Choroid plexus epithelial cell (primary cell): ENCODE results near the gene DYNC2H1.

Experiments used
- DNase-seq: peaks from one replicate; pipeline ENCODE4 v3.0.0-alpha.2; 2010; ENCODE audit warnings: low read depth
- H3K4me3 ChIP-seq: 2 replicates; pipeline ENCODE4 v1.5.1; 2011; ENCODE audit warnings: low read depth, mild to moderate bottlenecking, control low read depth, low read length, moderate library complexity
- CTCF ChIP-seq: conservative IDR thresholded peaks from 2 replicates; pipeline ENCODE4 v1.5.1; 2011; ENCODE audit warnings: low read depth, mild to moderate bottlenecking, control low read depth, inconsistent platforms, low read length, moderate library complexity

The DYNC2H1 gene

DNA sequence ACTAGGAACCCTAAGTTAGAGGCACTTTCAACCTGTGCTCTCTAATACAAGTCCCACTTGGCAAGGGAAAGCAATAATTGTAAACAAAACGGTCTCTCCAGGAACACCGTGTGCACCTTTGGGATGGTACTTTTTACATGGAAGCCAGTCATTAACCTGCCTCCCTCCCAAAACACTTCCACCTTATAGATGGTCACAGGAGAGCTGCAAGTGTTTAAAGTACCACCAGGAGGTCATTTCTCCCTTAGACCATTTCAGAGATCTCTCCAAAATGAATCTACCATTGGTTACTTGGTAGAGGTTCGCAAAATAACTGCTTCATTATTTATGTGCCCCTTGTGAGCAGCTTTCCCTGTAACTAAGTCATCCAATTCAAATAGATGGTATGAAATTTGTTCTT is 375.3 kb downstream of the DYNC2H1 start:
- TF ChIP-seq CTCF, result no peak
- no peak for DNase-seq
- no peak overlapping the region for H3K4me3 ChIP-seq

DNA sequence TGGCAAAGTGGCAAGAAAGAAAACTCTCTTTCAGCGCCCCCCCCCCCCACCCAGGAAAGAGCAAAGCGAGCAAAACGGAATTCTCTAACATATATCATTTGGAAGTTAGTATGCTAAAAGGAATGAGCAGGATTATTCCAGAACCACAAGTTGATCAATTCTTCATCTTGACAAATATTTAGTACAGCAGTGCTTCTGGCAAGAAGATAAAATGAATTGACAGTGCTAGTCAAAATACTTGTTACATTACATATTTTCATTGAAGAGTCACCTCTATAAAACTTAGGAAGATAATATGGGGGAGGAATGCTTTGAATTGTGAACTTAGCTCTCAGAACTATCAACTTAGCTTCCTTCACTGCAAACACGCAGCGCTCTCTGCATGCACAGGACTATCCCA is 377.4 kb downstream of the DYNC2H1 start:
- TF ChIP-seq CTCF, result no peak
- H3K4me3 ChIP-seq, result no peak overlapping the region
- DNase-seq, result no peak

GRCh38 chr11:103487113-103487512 is 377.9 kb downstream of the DYNC2H1 start:
- DNase-seq, result no peak
- no peak overlapping the region for H3K4me3 ChIP-seq
- no peak for TF ChIP-seq CTCF

DNA sequence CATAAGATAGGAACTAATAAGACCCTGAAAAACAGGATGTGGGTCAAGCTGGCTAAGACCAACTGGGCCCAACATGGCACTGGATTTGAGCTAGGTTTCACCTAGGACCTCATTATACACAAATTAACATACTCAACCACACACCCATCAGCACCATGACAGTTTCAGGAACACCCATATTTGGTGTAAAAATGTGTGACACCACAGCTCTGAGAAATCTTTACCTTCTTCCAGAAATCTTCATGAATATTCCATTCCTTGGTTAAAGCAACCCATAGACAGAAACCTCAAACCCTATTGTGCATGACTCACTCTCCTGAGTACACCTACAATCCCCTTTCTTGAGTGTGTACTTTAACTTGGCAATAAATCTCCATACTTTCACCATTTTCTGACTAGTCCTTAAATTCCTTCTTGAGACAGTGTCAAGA is 378.8 kb downstream of the DYNC2H1 start:
- no peak for TF ChIP-seq CTCF
- H3K4me3 ChIP-seq, result no peak overlapping the region
- no peak for DNase-seq

- DNase-seq, result no peak
- no peak overlapping the region for H3K4me3 ChIP-seq
- TF ChIP-seq CTCF, result no peak
Observed at GRCh38 chr11:103488579-103488978, 379.4 kb downstream of the DYNC2H1 start.

DNA sequence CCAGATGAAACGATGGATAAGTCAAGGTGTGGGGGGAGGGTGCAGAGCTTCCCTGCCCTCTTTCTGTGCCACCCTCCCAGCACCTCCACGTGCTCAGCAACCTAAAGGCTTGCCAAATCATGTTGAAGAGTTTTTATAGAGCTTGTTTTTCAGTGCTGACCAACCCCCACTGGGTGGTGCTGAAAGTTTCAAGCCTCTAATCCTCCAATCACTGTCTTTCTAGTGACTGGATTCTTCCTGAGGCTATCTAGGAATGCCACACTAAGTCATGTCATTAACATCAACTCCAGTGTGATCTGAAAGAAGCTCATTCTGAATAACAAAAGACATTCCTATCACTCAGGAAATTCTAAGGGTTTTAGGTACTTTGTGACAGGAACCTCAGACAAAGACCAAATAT is 382.6 kb downstream of the DYNC2H1 start:
- no peak overlapping the region for H3K4me3 ChIP-seq
- TF ChIP-seq CTCF, result peak; percentile 4
- no peak for DNase-seq

DNA sequence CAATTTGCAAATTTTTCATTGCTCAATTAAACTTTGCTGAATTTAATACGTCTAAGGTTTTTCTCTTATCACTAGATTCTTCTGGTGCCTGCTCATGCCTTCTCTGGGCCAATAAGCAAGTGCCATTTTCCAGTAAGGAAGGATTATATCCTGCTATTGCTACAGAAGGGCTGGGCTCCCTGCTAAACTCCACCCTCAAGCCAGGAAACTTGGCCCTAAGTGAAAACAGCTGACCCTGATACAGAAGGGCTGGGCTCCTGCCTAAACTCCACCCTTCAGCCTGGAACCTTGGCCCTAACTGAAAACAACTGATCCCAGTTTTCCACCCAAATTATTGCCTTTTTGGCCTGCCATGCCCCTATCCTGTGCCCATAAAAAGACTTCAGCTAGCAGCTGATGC is 385.3 kb downstream of the DYNC2H1 start:
- TF ChIP-seq CTCF, result no peak
- no peak overlapping the region for H3K4me3 ChIP-seq
- no peak for DNase-seq
